ENCODE data around the gene CENATAC.

DNA sequence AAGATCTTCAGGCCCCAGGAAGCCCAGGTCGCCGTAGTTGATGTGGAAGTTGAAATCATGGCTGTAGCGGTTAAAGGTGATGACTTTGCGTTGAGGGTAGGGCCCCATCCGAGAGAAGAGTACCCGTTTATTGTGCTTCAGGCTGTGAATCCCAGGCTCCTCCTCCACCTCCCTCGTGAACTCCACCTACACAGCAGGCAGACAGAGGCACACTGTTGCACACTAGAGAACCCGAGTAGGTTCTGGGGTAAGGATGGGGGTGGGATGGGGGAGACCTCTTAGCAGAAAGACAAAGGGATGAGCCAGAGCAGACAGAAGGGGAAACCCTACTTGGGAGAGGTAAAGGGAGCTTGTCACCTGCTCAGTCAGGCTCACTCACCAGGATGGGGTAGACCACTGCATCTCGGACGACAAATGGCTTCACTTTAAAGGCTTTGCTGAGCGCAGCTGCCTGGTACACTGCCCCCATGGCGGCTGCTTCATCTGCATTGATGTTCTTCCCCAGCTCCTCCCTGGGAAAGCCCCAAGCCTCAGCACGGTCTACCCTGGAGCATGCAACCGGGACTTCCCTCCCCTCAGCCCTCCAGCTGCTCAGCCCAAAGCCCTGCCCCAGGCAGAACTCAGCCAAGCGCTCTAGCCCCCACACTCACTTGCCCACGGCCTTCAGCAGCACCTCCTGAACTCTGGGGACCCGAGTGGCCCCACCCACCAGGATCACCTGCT is 53.7 kb downstream of the CENATAC start:
- TF ChIP-seq, protein P1, sequence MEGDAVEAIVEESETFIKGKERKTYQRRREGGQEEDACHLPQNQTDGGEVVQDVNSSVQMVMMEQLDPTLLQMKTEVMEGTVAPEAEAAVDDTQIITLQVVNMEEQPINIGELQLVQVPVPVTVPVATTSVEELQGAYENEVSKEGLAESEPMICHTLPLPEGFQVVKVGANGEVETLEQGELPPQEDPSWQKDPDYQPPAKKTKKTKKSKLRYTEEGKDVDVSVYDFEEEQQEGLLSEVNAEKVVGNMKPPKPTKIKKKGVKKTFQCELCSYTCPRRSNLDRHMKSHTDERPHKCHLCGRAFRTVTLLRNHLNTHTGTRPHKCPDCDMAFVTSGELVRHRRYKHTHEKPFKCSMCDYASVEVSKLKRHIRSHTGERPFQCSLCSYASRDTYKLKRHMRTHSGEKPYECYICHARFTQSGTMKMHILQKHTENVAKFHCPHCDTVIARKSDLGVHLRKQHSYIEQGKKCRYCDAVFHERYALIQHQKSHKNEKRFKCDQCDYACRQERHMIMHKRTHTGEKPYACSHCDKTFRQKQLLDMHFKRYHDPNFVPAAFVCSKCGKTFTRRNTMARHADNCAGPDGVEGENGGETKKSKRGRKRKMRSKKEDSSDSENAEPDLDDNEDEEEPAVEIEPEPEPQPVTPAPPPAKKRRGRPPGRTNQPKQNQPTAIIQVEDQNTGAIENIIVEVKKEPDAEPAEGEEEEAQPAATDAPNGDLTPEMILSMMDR (conservative IDR thresholded peaks at IDR 0.05) = no peak
- no peak for TF ChIP-seq EZH2 (IDR thresholded peaks at IDR 0.05; ENCODE audit: low read depth)

Measured in PC-9 (cell line).